Fibroblast of villous mesenchyme (primary cell): ENCODE measurements around the gene RNF222. TPM values are rescaled to one million over a fixed set of nuclear protein-coding genes. Genes with fewer than 3 reads are reported as not detected.

Experiments
- DNase-seq: peaks from one replicate; pipeline ENCODE4 v3.0.0-alpha.2; 2010; ENCODE audit warnings: low read depth
- H3K4me3 ChIP-seq: 2 replicates; pipeline ENCODE4 v1.5.1; 2011; ENCODE audit warnings: low read depth, mild to moderate bottlenecking, low read length
- total RNA-seq: library from RNA; depleted of rRNA; stranded (reverse); fragments of >200 nt; gene quantifications from 2 replicates; pipeline ENCODE4 v1.2.3, GENCODE V29; 2012
- TF ChIP-seq, protein P1 (sequence below): IDR thresholded peaks from 2 replicates; pipeline ENCODE4 v1.5.1; 2012; ENCODE audit warnings: low read depth, mild to moderate bottlenecking, low read length; ENCODE audit not compliant: insufficient read depth

RNF222 gene, protein sequence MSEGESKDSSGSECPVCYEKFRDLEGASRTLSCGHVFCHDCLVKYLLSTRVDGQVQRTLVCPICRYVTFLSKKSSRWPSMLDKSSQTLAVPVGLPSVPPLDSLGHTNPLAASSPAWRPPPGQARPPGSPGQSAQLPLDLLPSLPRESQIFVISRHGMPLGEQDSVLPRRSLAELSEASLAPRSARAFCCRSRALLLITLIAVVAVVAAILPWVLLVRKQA
- not detected in 2 replicates for total RNA-seq

DNA sequence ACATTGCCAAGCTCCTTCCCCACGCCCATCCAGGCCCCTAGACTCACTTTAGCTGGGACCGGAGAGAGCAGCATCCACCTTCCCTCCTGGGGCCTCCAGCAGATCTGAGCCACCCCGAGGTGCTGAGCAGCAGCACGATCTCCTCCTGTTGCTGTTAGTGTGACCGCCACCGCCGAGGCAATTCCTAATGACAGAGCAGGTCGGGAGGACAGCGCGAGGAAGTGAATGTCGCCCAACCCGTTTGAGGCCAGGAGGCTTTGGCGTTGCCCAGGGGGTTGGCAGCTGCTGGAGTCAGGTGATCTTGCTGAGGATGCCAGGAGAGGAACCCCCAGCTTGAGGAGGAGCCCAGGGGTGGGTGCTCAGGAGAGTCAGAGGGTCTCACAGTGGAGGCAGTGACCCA is at the start of gene RNF222:
TSS of gene RNF222 (minus strand) at position 192 of the 400 bp plus-strand sequence. CDS start 4,366 bp downstream, outside the sequence.
- H3K4me3 ChIP-seq, result no peak within 1 kb of the TSS
- TF ChIP-seq, protein P1, sequence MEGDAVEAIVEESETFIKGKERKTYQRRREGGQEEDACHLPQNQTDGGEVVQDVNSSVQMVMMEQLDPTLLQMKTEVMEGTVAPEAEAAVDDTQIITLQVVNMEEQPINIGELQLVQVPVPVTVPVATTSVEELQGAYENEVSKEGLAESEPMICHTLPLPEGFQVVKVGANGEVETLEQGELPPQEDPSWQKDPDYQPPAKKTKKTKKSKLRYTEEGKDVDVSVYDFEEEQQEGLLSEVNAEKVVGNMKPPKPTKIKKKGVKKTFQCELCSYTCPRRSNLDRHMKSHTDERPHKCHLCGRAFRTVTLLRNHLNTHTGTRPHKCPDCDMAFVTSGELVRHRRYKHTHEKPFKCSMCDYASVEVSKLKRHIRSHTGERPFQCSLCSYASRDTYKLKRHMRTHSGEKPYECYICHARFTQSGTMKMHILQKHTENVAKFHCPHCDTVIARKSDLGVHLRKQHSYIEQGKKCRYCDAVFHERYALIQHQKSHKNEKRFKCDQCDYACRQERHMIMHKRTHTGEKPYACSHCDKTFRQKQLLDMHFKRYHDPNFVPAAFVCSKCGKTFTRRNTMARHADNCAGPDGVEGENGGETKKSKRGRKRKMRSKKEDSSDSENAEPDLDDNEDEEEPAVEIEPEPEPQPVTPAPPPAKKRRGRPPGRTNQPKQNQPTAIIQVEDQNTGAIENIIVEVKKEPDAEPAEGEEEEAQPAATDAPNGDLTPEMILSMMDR, result no peak
- no peak for DNase-seq

DNA sequence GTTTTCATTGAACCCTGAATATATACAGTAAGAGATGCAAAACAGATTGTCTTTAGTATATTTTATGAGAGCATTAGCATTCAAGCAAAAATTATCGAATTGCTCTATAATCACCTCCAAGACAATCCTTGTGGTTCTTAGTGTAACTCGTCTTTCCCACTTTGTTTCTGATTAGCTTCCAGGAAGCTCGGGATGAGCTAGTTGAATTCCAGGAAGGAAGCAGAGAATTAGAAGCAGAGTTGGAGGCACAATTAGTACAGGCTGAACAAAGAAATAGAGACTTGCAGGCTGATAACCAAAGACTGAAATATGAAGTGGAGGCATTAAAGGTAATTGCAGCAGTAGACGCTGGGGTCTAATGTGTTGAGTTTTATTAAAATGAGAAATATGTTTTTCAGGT is 47.9 kb upstream of the RNF222 start:
- no peak for DNase-seq
- no peak overlapping the region for H3K4me3 ChIP-seq
- TF ChIP-seq, protein P1, result no peak

DNA sequence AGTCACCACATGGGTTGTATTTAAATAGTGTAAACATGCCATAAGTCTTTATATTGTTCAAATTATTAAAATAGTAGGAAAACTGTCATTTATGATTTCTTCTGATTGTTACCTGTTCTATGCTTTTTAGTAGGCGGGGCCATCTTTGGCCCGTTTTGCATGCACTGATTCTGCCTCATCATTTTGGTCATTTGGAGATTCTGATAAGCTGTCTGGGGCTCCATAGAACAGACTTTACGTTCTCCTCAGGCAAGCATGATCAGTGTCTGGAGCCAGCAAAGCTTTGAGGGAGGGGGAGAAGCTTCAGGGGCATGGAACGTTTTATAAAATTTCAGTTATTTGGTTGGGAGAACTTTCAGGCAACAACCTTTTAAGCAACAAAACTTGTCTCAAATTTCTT is 46.9 kb upstream of the RNF222 start:
- TF ChIP-seq, protein P1, result no peak
- no peak for DNase-seq
- no peak overlapping the region for H3K4me3 ChIP-seq

DNA sequence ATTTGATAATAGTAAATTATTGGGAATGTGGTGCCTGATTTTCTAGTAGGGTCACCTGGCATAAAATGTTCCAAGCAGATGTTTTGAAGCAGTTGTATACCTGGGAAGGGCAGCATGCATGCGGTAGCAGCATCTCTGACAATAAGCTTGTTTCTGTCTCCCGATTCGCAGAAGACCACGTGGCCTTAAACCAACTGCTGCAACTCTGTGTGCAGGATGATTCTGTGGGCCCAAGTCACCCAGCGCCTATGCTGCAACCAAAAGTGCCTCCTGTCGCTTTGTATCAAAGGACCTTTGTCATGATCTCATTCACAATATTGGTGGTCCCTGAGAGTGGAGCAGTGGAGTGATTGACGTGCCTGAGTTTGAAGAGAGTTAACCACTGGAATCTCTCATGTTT is 46.1 kb upstream of the RNF222 start:
- DNase-seq, result no peak
- H3K4me3 ChIP-seq, result no peak overlapping the region
- TF ChIP-seq, protein P1, result no peak

DNA sequence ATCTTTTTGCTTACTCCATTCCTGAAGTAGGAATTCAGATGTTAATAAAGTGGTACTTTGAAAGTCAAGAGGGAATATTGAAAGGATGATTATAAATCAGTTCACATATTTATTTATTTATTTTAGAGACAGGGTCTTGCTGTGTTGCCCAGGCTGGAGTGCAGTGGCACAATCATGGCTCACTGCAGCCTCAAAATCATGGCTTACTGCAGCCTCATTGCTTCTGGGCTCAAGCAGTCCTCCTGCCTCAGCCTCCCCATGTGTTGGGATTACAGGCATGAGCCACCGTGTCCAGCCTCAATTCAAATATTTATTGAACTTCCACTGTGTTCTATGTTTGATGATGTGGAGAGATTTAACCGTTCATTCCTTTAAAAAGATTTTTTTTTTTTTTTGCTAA is 44.7 kb upstream of the RNF222 start:
- H3K4me3 ChIP-seq, result no peak overlapping the region
- no peak for DNase-seq
- TF ChIP-seq, protein P1, result no peak

DNA sequence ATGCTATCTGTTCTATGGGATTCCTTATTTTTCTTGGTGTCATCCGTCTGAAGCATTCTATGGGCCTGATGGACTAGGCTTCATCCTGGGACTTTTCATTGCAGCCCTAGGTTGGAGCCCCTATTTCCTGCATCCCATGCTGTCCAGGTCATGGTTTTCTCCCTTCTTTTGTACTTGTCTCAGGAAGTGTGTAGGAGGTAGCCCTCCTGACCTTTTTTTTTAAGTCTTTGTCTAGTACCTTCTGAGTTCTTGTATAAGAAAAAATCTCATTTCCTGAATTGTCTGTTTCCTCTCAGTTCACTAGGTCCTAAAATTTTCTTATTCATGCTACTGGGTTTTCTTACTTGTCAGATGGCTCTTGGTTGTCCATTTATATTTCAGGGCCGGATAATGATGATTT is 44.1 kb upstream of the RNF222 start:
- no peak for DNase-seq
- TF ChIP-seq, protein P1, result no peak
- H3K4me3 ChIP-seq, result no peak overlapping the region

DNA sequence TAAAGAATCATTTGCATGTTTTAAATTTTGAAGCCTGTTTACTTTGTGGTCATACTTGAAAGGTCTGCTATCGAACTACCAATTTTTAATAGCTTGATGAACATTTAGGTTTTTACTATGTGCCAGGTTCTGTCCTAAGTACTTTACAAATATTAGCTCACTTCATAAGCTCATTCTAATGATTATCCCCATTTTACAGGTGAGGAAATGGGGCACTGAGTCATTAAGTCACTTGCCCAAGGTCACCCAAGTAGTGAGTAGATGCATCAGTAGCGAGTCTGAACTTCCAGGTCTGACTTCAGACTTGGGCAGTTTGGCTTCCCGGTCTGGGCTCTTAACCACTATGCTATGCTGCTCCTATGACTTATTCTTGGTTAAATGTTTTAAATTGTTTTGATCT is 42.1 kb upstream of the RNF222 start:
- no peak overlapping the region for H3K4me3 ChIP-seq
- no peak for DNase-seq
- TF ChIP-seq, protein P1, result no peak
